Neural progenitor cell (in vitro differentiated cells): ENCODE data around the gene H2AZ2.
"Not testable (repeated sequence)": the region's sequence is repeated elsewhere in the genome, so short reads cannot be mapped to it uniquely, and the experiment has no call there.

Source experiments
- EZH2 ChIP-seq: fragments of 200-600 bp; sonication (generic); IDR thresholded peaks from 2 replicates; pipeline ENCODE4 v1.6.1; 2017; ENCODE audit warnings: antibody characterized with exemption, mild to moderate bottlenecking, moderate library complexity
- EZH2phosphoT487 ChIP-seq: fragments of 200-600 bp; sonication (generic); IDR thresholded peaks from 2 replicates; pipeline ENCODE4 v1.6.1; 2017; ENCODE audit warnings: antibody characterized with exemption
- TF ChIP-seq, protein P1 (sequence below): fragments of 200-600 bp; sonication (generic); IDR thresholded peaks from 2 replicates; pipeline ENCODE4 v1.5.1; 2017; ENCODE audit warnings: antibody characterized with exemption, mild to moderate bottlenecking

DNA sequence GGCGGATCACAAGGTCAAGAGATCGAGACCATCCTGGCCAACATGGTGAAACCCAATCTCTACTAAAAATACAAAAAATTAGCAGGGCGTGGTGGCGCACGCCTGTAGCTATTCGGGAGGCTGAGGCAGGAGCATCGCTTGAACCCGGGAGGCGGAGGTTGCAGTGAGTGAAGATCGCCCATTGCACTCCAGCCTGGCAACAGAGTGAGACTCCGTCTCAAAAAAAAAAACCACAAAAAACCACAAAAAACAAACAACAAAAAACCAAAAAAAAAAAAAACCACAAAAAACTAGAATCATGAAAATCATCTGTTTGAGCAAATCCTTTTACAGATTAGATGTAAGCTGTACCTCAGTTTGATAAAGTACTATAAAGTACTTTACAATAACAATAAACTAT is 1.5 kb downstream of the H2AZ2 start:
- TF ChIP-seq, protein P1, sequence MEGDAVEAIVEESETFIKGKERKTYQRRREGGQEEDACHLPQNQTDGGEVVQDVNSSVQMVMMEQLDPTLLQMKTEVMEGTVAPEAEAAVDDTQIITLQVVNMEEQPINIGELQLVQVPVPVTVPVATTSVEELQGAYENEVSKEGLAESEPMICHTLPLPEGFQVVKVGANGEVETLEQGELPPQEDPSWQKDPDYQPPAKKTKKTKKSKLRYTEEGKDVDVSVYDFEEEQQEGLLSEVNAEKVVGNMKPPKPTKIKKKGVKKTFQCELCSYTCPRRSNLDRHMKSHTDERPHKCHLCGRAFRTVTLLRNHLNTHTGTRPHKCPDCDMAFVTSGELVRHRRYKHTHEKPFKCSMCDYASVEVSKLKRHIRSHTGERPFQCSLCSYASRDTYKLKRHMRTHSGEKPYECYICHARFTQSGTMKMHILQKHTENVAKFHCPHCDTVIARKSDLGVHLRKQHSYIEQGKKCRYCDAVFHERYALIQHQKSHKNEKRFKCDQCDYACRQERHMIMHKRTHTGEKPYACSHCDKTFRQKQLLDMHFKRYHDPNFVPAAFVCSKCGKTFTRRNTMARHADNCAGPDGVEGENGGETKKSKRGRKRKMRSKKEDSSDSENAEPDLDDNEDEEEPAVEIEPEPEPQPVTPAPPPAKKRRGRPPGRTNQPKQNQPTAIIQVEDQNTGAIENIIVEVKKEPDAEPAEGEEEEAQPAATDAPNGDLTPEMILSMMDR = not testable (repeated sequence)
- TF ChIP-seq EZH2, EZH2phosphoT487: not testable (repeated sequence)
